AG04449 (cell line): ENCODE results near the gene MPHOSPH8.

Source experiments
- CTCF ChIA-PET: fragments of 350-600 bp; formaldehyde crosslinking; extraction: SDS; loops from one replicate; lab custom pipeline; 2021; ENCODE audit warnings: antibody characterized with exemption; lab: Yijun Ruan, JAX
- POLR2A ChIA-PET: fragments of 400-600, 350-600 bp; formaldehyde crosslinking; extraction: SDS; loops from one replicate; lab custom pipeline; 2020; ENCODE audit warnings: antibody characterized with exemption, inconsistent platforms; lab: Yijun Ruan, JAX
- DNase-seq: peaks from one replicate; pipeline ENCODE4 v3.0.0-alpha.2; 2010; ENCODE audit warnings: low read depth, low spot score
- H3K4me3 ChIP-seq: 2 replicates; pipeline ENCODE4 v1.5.1; 2011; ENCODE audit warnings: low read depth, mild to moderate bottlenecking, control low read depth, low read length
- TF ChIP-seq, protein P1 (sequence below): IDR thresholded peaks from one replicate; pipeline ENCODE4 v1.5.1; 2011; ENCODE audit warnings: mild to moderate bottlenecking, moderate library complexity, low read length, control low read depth, inconsistent platforms; ENCODE audit not compliant: insufficient read depth; ENCODE audit errors: missing control alignments

The MPHOSPH8 gene

DNA sequence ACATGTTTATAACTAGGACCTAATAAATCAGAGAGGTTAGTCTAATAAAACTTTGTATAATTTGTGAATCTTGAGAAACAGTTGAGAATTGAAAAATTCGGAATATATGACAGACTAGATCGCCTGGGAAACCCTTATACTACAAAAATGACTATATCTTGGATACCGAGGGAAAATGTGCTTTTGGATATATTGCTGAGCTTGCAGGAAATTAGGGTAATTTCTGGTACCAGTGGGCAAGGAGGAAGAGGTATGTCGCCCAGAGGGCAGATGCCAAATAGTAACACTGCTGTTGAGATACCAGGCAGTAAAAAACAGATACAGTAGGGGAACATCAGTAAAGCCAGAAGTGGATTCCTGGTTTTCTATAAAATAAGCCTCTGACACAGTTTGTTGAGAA, 17.3 kb downstream of the MPHOSPH8 start:
- CTCF ChIA-PET: no interaction called here

GRCh38 chr13:19657872-19658591, 24.6 kb downstream of the MPHOSPH8 start:
- DNase-seq: no peak
- POLR2A ChIA-PET: no interaction called here
- CTCF ChIA-PET: no interaction called here
- no peak overlapping the region for H3K4me3 ChIP-seq
- TF ChIP-seq, protein P1, sequence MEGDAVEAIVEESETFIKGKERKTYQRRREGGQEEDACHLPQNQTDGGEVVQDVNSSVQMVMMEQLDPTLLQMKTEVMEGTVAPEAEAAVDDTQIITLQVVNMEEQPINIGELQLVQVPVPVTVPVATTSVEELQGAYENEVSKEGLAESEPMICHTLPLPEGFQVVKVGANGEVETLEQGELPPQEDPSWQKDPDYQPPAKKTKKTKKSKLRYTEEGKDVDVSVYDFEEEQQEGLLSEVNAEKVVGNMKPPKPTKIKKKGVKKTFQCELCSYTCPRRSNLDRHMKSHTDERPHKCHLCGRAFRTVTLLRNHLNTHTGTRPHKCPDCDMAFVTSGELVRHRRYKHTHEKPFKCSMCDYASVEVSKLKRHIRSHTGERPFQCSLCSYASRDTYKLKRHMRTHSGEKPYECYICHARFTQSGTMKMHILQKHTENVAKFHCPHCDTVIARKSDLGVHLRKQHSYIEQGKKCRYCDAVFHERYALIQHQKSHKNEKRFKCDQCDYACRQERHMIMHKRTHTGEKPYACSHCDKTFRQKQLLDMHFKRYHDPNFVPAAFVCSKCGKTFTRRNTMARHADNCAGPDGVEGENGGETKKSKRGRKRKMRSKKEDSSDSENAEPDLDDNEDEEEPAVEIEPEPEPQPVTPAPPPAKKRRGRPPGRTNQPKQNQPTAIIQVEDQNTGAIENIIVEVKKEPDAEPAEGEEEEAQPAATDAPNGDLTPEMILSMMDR: no peak

More for the DNA sequence above, 17.3 kb downstream of the MPHOSPH8 start:
- POLR2A ChIA-PET: interaction anchor here (0.7 kb wide), 1 partner anchor 250 kb away, joined by 3 read pairs; no protein-coding TSS in a partner anchor
- no peak overlapping the region for H3K4me3 ChIP-seq
- TF ChIP-seq, protein P1: no peak
- no peak for DNase-seq

GRCh38 chr13:19658831-19659230, 25.4 kb downstream of the MPHOSPH8 start:
- ChIA-PET POLR2A (no interaction called here), CTCF (no interaction called here)
- TF ChIP-seq, protein P1: no peak
- no peak overlapping the region for H3K4me3 ChIP-seq
- DNase-seq: no peak

DNA sequence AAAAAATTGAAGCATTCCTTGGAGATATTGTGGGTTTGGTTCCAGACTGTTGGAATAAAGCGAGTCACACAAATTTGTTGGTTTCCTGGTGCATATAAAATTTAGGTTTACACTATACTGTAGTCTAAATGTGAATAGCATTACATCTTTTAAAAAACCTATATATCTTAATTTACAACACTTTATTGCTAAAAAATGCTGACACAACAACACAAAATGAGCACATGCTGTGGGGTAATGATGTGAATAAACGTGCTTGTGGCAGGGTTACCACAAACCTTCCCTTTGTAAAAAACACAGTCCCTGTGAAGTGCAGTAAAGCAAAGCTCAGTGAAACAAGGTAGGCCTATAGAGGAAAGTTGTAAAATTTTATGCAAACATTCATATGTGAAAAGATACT, 27.7 kb downstream of the MPHOSPH8 start:
- ChIA-PET POLR2A (no interaction called here), CTCF (no interaction called here)
- TF ChIP-seq, protein P1: no peak
- no peak overlapping the region for H3K4me3 ChIP-seq
- DNase-seq: no peak

- no peak overlapping the region for H3K4me3 ChIP-seq
- CTCF ChIA-PET: no interaction called here
- TF ChIP-seq, protein P1: no peak
- no peak for DNase-seq
- POLR2A ChIA-PET: no interaction called here
These were observed 28.1 kb downstream of the MPHOSPH8 start for GRCh38 chr13:19661561-19661960.

DNA sequence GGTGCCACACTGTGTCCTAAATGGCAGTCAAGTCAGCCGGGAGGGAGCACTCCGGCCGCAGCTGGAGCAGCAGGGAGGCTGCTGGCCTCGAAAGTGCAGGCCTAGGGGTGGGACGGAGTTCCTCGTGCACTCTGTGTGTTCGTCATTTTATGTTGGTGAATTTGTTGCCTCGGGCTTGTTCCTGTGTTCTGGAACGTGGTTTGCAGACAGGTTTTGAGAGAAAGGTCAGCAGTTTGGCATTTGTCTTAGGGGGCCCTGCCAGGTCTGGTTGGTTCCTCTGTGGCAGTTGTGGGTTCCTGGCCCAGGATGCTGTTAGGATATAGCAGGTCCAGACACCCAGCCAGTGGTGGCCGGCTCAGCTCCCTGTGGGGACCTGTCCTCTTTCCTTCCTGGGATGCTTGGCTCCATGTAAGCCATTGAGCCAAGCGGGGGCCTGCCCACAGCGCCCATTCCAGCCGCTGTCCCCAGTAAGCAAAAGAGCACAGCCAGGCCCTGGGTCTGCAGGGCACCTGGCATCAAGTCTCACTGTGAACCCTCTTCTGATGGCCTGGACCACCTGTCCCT, 30.0 kb downstream of the MPHOSPH8 start:
- no peak for DNase-seq
- TF ChIP-seq, protein P1: no peak
- no peak overlapping the region for H3K4me3 ChIP-seq
- ChIA-PET CTCF (interaction anchor here (1.2 kb wide), 1 partner anchor 13 kb away, joined by 3 read pairs; no protein-coding TSS in a partner anchor), POLR2A (no interaction called here)
